ENCODE data around the gene TSPO.

Gene TSPO

GRCh38 chr22:43201486-43202219 is 50.3 kb downstream of the TSPO start:
- Mint-ChIP-seq H3K4me3 (no peak overlapping the region), H3K4me1 (ENCODE audit: low read depth) (peaks cover 7% of the 10 kb centered on the region), H3K27me3 (peaks cover 15% of the 10 kb centered on the region), H3K27ac (no peak overlapping the region), H3K9me3 (no peaks in the 10 kb centered on the region), H3K36me3 (ENCODE audit: low read depth) (no peaks in the 10 kb centered on the region)
- intact Hi-C loops (cut with micrococcal nuclease) = no loop called here

- Mint-ChIP-seq H3K9me3 (no peaks in the 10 kb centered on the region), H3K27me3 (peaks cover 17% of the 10 kb centered on the region), H3K4me3 (no peak overlapping the region), H3K27ac (no peak overlapping the region), H3K4me1 (ENCODE audit: low read depth) (peaks cover 9% of the 10 kb centered on the region), H3K36me3 (ENCODE audit: low read depth) (no peaks in the 10 kb centered on the region)
- intact Hi-C loops (cut with micrococcal nuclease) = no loop called here
Observed at GRCh38 chr22:43202326-43202725, 51.0 kb downstream of the TSPO start.

GRCh38 chr22:43202756-43203410 is 51.5 kb downstream of the TSPO start:
- no peak overlapping the region for H3K4me3 Mint-ChIP-seq
- no peaks in the 10 kb centered on the region for H3K9me3 Mint-ChIP-seq
- H3K27ac Mint-ChIP-seq = no peak overlapping the region
- peaks cover 9% of the 10 kb centered on the region for H3K4me1 Mint-ChIP-seq (ENCODE audit: low read depth)
- H3K36me3 Mint-ChIP-seq (ENCODE audit: low read depth) = no peaks in the 10 kb centered on the region
- intact Hi-C loops (cut with micrococcal nuclease) = no loop called here
- H3K27me3 Mint-ChIP-seq = peaks cover 14% of the 10 kb centered on the region

- peaks cover 9% of the 10 kb centered on the region for H3K4me1 Mint-ChIP-seq (ENCODE audit: low read depth)
- no peaks in the 10 kb centered on the region for H3K36me3 Mint-ChIP-seq (ENCODE audit: low read depth)
- H3K27ac Mint-ChIP-seq = no peak overlapping the region
- intact Hi-C loops (cut with micrococcal nuclease) = no loop called here
- H3K27me3 Mint-ChIP-seq = peaks cover 12% of the 10 kb centered on the region
- no peaks in the 10 kb centered on the region for H3K9me3 Mint-ChIP-seq
- H3K4me3 Mint-ChIP-seq = no peak overlapping the region
Observed at GRCh38 chr22:43203471-43203981, 52.2 kb downstream of the TSPO start.

GRCh38 chr22:43205261-43205691 is 53.9 kb downstream of the TSPO start:
- H3K36me3 Mint-ChIP-seq (ENCODE audit: low read depth) = no peaks in the 10 kb centered on the region
- H3K27ac Mint-ChIP-seq = no peak overlapping the region
- peaks cover 9% of the 10 kb centered on the region for H3K4me1 Mint-ChIP-seq (ENCODE audit: low read depth)
- H3K4me3 Mint-ChIP-seq = no peak overlapping the region
- H3K27me3 Mint-ChIP-seq = peaks cover 8% of the 10 kb centered on the region
- H3K9me3 Mint-ChIP-seq = no peaks in the 10 kb centered on the region
- intact Hi-C loops (cut with micrococcal nuclease) = no loop called here

- H3K27ac Mint-ChIP-seq = no peak overlapping the region
- H3K9me3 Mint-ChIP-seq = no peaks in the 10 kb centered on the region
- H3K4me3 Mint-ChIP-seq = no peak overlapping the region
- H3K27me3 Mint-ChIP-seq = peaks cover 8% of the 10 kb centered on the region
- no peaks in the 10 kb centered on the region for H3K36me3 Mint-ChIP-seq (ENCODE audit: low read depth)
- intact Hi-C loops (cut with micrococcal nuclease) = no loop called here
- H3K4me1 Mint-ChIP-seq (ENCODE audit: low read depth) = peaks cover 9% of the 10 kb centered on the region
Observed at GRCh38 chr22:43205748-43206508, 54.6 kb downstream of the TSPO start.

GRCh38 chr22:43206509-43207161 is 55.3 kb downstream of the TSPO start:
- peaks cover 8% of the 10 kb centered on the region for H3K27me3 Mint-ChIP-seq

GRCh38 chr22:43207386-43207785 is 56.0 kb downstream of the TSPO start:
- Mint-ChIP-seq H3K27ac (no peak overlapping the region), H3K4me3 (no peak overlapping the region), H3K36me3 (ENCODE audit: low read depth) (no peaks in the 10 kb centered on the region), H3K9me3 (no peaks in the 10 kb centered on the region), H3K27me3 (peaks cover 8% of the 10 kb centered on the region), H3K4me1 (ENCODE audit: low read depth) (peaks cover 9% of the 10 kb centered on the region)
- intact Hi-C loops (cut with micrococcal nuclease) = no loop called here

More at GRCh38 chr22:43206509-43207161, 55.3 kb downstream of the TSPO start:
- Mint-ChIP-seq H3K36me3 (ENCODE audit: low read depth) (no peaks in the 10 kb centered on the region), H3K27ac (no peak overlapping the region), H3K4me3 (no peak overlapping the region), H3K4me1 (ENCODE audit: low read depth) (peaks cover 9% of the 10 kb centered on the region), H3K9me3 (no peaks in the 10 kb centered on the region)
- intact Hi-C loops (cut with micrococcal nuclease) = no loop called here

GRCh38 chr22:43207849-43208702 is 56.7 kb downstream of the TSPO start:
- intact Hi-C loops (cut with micrococcal nuclease) = no loop called here
- H3K27me3 Mint-ChIP-seq = peaks cover 8% of the 10 kb centered on the region
- H3K27ac Mint-ChIP-seq = no peak overlapping the region
- peaks cover 9% of the 10 kb centered on the region for H3K4me1 Mint-ChIP-seq (ENCODE audit: low read depth)
- no peaks in the 10 kb centered on the region for H3K9me3 Mint-ChIP-seq
- H3K36me3 Mint-ChIP-seq (ENCODE audit: low read depth) = no peaks in the 10 kb centered on the region
- H3K4me3 Mint-ChIP-seq = no peak overlapping the region

- intact Hi-C loops (cut with micrococcal nuclease) = no loop called here
- Mint-ChIP-seq H3K27me3 (peaks cover 8% of the 10 kb centered on the region), H3K36me3 (ENCODE audit: low read depth) (no peaks in the 10 kb centered on the region), H3K9me3 (no peaks in the 10 kb centered on the region), H3K4me3 (no peak overlapping the region), H3K4me1 (ENCODE audit: low read depth) (peaks cover 9% of the 10 kb centered on the region), H3K27ac (no peak overlapping the region)
Observed at GRCh38 chr22:43208703-43209522, 57.6 kb downstream of the TSPO start.

GRCh38 chr22:43209523-43209890 is 58.1 kb downstream of the TSPO start:
- no peak overlapping the region for H3K27ac Mint-ChIP-seq
- intact Hi-C loops (cut with micrococcal nuclease) = no loop called here
- peaks cover 9% of the 10 kb centered on the region for H3K4me1 Mint-ChIP-seq (ENCODE audit: low read depth)
- no peaks in the 10 kb centered on the region for H3K36me3 Mint-ChIP-seq (ENCODE audit: low read depth)
- peaks cover 8% of the 10 kb centered on the region for H3K27me3 Mint-ChIP-seq
- H3K4me3 Mint-ChIP-seq = no peak overlapping the region
- H3K9me3 Mint-ChIP-seq = no peaks in the 10 kb centered on the region

GRCh38 chr22:43209971-43210370 is 58.6 kb downstream of the TSPO start:
- H3K27me3 Mint-ChIP-seq = peaks cover 8% of the 10 kb centered on the region
- H3K36me3 Mint-ChIP-seq (ENCODE audit: low read depth) = no peaks in the 10 kb centered on the region
- no peaks in the 10 kb centered on the region for H3K9me3 Mint-ChIP-seq
- intact Hi-C loops (cut with micrococcal nuclease) = no loop called here
- H3K4me3 Mint-ChIP-seq = no peak overlapping the region
- peaks cover 9% of the 10 kb centered on the region for H3K4me1 Mint-ChIP-seq (ENCODE audit: low read depth)
- H3K27ac Mint-ChIP-seq = no peak overlapping the region
